H1 (cell line): ENCODE results near the gene PLPP4. TPM values are rescaled to one million over a fixed set of nuclear protein-coding genes. Genes with fewer than 3 reads are reported as not detected.

ENCODE experiments used
- CTCF ChIA-PET: fragments of 300-600 bp; sonication (Branson Sonifier 250); formaldehyde crosslinking; loops from one replicate; lab custom pipeline; 2021; ENCODE audit not compliant: partially characterized antibody; lab: Charles Lee
- POLR2A ChIA-PET: fragments of 300-600 bp; sonication (Branson Sonifier 250); formaldehyde crosslinking; loops from one replicate; lab custom pipeline; 2021; ENCODE audit warnings: inconsistent platforms; ENCODE audit not compliant: partially characterized antibody; lab: Charles Lee
- DNase-seq, 2 experiments: peaks; one replicate each; pipeline versions ENCODE4 v3.0.0 to v3.0.0-alpha.2; 2010 to 2022; ENCODE audit warnings: low spot score in 2 of 2, low read depth in 1 of 2, mixed read lengths in 1 of 2
- FAIRE-seq: peaks from 2 replicates; lab custom pipeline; 2011; peaks lifted over from hg19 to GRCh38; lab: Jason Lieb, UNC
- H2AFZ ChIP-seq: 2 replicates; pipeline ENCODE4 v1.8.1; 2012; ENCODE audit warnings: low read length, inconsistent platforms
- H2AK5ac ChIP-seq: 2 replicates; pipeline ENCODE4 v1.6.1; 2013; ENCODE audit warnings: low read depth, low read length
- H2BK120ac ChIP-seq: replicated peaks from 2 replicates; pipeline ENCODE3; 2013; ENCODE audit warnings: low read depth, low read length, inconsistent platforms
- H2BK12ac ChIP-seq: 2 replicates; pipeline ENCODE4 v1.6.1; 2013; ENCODE audit warnings: low read depth, low read length
- H2BK15ac ChIP-seq: 2 replicates; pipeline ENCODE4 v1.6.1; 2013; ENCODE audit warnings: low read length
- H2BK20ac ChIP-seq: 2 replicates; pipeline ENCODE4 v1.6.1; 2013; ENCODE audit warnings: low read length
- H2BK5ac ChIP-seq: 2 replicates; pipeline ENCODE4 v1.6.1; 2013; ENCODE audit warnings: low read depth, low read length
- H3K14ac ChIP-seq: 2 replicates; pipeline ENCODE4 v1.6.1; 2013; ENCODE audit warnings: inconsistent platforms; ENCODE audit not compliant: insufficient read length
- H3K18ac ChIP-seq: 2 replicates; pipeline ENCODE4 v1.6.1; 2013; ENCODE audit warnings: low read length; ENCODE audit errors: extremely low read depth
- H3K23ac ChIP-seq: 2 replicates; pipeline ENCODE4 v1.6.1; 2013; ENCODE audit warnings: inconsistent platforms; ENCODE audit not compliant: insufficient read length
- H3K23me2 ChIP-seq: 2 replicates; pipeline ENCODE4 v1.6.1; 2013; ENCODE audit warnings: low read depth, low read length
- H3K27ac ChIP-seq: 2 replicates; pipeline ENCODE4 v1.6.1; 2011; ENCODE audit warnings: low read depth, low read length, inconsistent platforms
- H3K27me3 ChIP-seq, 4 experiments: replicated peaks in 1 of 4; 1 replicate in 1 of 4; 2 replicates in 3 of 4; pipeline versions ENCODE4 v1.6.1 to v1.8.1; 2011 to 2013; ENCODE audit warnings: low read length in 3 of 4, mild to moderate bottlenecking in 3 of 4, inconsistent platforms in 2 of 4, mixed read lengths in 2 of 4, moderate library complexity in 1 of 4; ENCODE audit not compliant: control insufficient read depth in 3 of 4, insufficient read depth in 3 of 4; ENCODE audit errors: extremely low read depth in 1 of 4
- H3K36me3 ChIP-seq, 4 experiments: 2 replicates each; pipeline versions ENCODE4 v1.6.1 to v1.8.1; 2011 to 2013; ENCODE audit warnings: mild to moderate bottlenecking in 4 of 4, low read length in 3 of 4, moderate library complexity in 2 of 4, control low read depth in 1 of 4, inconsistent platforms in 1 of 4; ENCODE audit not compliant: insufficient read depth in 4 of 4, control insufficient read depth in 2 of 4
- H3K4ac ChIP-seq: replicated peaks from 2 replicates; pipeline ENCODE3; 2013; ENCODE audit warnings: low read length, low read depth, mixed read lengths, inconsistent platforms; ENCODE audit not compliant: insufficient read length
- H3K4me1 ChIP-seq, 4 experiments: replicated peaks in 1 of 4; 1 replicate in 1 of 4; 2 replicates in 3 of 4; pipeline versions ENCODE4 v1.6.1 to v1.8.1; 2011 to 2013; ENCODE audit warnings: low read length in 3 of 4, inconsistent platforms in 2 of 4, mixed read lengths in 1 of 4; ENCODE audit not compliant: insufficient read depth in 4 of 4, control insufficient read depth in 3 of 4
- H3K4me2 ChIP-seq, 2 experiments: 2 replicates each; pipeline versions ENCODE4 v1.6.1 to v1.8.1; 2011 to 2013; ENCODE audit warnings: low read depth in 2 of 2, low read length in 2 of 2, control low read depth in 1 of 2, inconsistent platforms in 1 of 2, mild to moderate bottlenecking in 1 of 2; ENCODE audit not compliant: insufficient read depth in 1 of 2
- H3K4me3 ChIP-seq, 4 experiments: fragments of 200-600, 300-600 bp in 1 of 4; sonication (generic), shearing (Covaris generic), sonication (Bioruptor Twin) in 1 of 4; 2 replicates each; pipeline versions ENCODE4 v1.5.1 to v1.8.1; 2011 to 2016; ENCODE audit warnings: low read length in 4 of 4, low read depth in 3 of 4, control low read depth in 2 of 4, inconsistent platforms in 2 of 4, mild to moderate bottlenecking in 2 of 4, mixed read lengths in 1 of 4, moderate library complexity in 1 of 4; ENCODE audit not compliant: insufficient read depth in 2 of 4; ENCODE audit errors: extremely low read depth in 1 of 4
- H3K56ac ChIP-seq: replicated peaks from 2 replicates; pipeline ENCODE3; 2013; ENCODE audit warnings: low read depth, mild to moderate bottlenecking, mixed read lengths, low read length, inconsistent platforms; ENCODE audit not compliant: insufficient read length
- H3K79me1 ChIP-seq: 2 replicates; pipeline ENCODE4 v1.6.1; 2013; ENCODE audit warnings: low read depth, low read length, control low read depth
- H3K79me2 ChIP-seq, 2 experiments: 2 replicates each; pipeline versions ENCODE4 v1.6.1 to v1.8.1; 2012 to 2013; ENCODE audit warnings: low read length in 2 of 2, mild to moderate bottlenecking in 2 of 2, inconsistent platforms in 1 of 2; ENCODE audit not compliant: insufficient read depth in 2 of 2, control insufficient read depth in 1 of 2
- H3K9ac ChIP-seq, 4 experiments: replicated peaks in 1 of 4; 1 replicate in 1 of 4; 2 replicates in 3 of 4; pipeline versions ENCODE4 v1.6.1 to v1.8.1; 2011 to 2013; ENCODE audit warnings: low read depth in 3 of 4, low read length in 3 of 4, control low read depth in 2 of 4, mild to moderate bottlenecking in 2 of 4, moderate library complexity in 2 of 4, inconsistent platforms in 1 of 4; ENCODE audit errors: extremely low read depth in 1 of 4
- H3K9me3 ChIP-seq, 2 experiments: 2 replicates each; pipeline versions ENCODE4 v1.6.1 to v1.8.1; 2012 to 2013; ENCODE audit warnings: mild to moderate bottlenecking in 2 of 2, moderate library complexity in 2 of 2, control low read depth in 1 of 2, inconsistent platforms in 1 of 2, low read depth in 1 of 2, low read length in 1 of 2, mixed read lengths in 1 of 2; ENCODE audit not compliant: insufficient read depth in 2 of 2
- H4K20me1 ChIP-seq, 2 experiments: replicated peaks in 1 of 2; 2 replicates each; pipeline versions ENCODE3 to v1.8.1; 2011 to 2013; ENCODE audit warnings: inconsistent platforms in 2 of 2, low read length in 2 of 2, mild to moderate bottlenecking in 1 of 2; ENCODE audit not compliant: insufficient read depth in 2 of 2, control insufficient read depth in 1 of 2
- H4K5ac ChIP-seq: 2 replicates; pipeline ENCODE4 v1.6.1; 2013; ENCODE audit warnings: low read length, low read depth, mixed read lengths, inconsistent platforms; ENCODE audit not compliant: insufficient read length
- H4K8ac ChIP-seq: 2 replicates; pipeline ENCODE4 v1.8.0; 2013; ENCODE audit warnings: mild to moderate bottlenecking, moderate library complexity, low read length, inconsistent platforms; ENCODE audit not compliant: insufficient read depth; ENCODE audit errors: extremely low read depth
- H4K91ac ChIP-seq: replicated peaks from 2 replicates; pipeline ENCODE3; 2013; ENCODE audit warnings: low read length, mixed read lengths, inconsistent platforms; ENCODE audit not compliant: insufficient read length
- BRCA1 ChIP-seq: IDR thresholded peaks from 2 replicates; pipeline ENCODE4 v1.6.1; 2012; ENCODE audit warnings: low read depth, low read length, improper control_type of control experiment
- NANOG ChIP-seq: IDR thresholded peaks from 2 replicates; pipeline ENCODE4 v1.6.1; 2011; ENCODE audit warnings: low read length, low read depth, mild to moderate bottlenecking, inconsistent platforms; ENCODE audit not compliant: insufficient read depth, poor library complexity, severe bottlenecking
- RNF2 ChIP-seq: fragments of 200-900, 300-1000 bp; sonication (generic); IDR thresholded peaks from 2 replicates; pipeline ENCODE4 v1.7.1; 2016; ENCODE audit warnings: borderline replicate concordance, low read depth, mild to moderate bottlenecking, antibody characterized with exemption, low read length; ENCODE audit not compliant: poor library complexity, severe bottlenecking; ENCODE audit errors: missing control alignments
- RXRA ChIP-seq: IDR thresholded peaks from 2 replicates; pipeline ENCODE4 v1.6.1; 2011; ENCODE audit warnings: low read depth, mild to moderate bottlenecking, low read length, moderate library complexity; ENCODE audit not compliant: insufficient read depth
- SP4 ChIP-seq: IDR thresholded peaks from 2 replicates; pipeline ENCODE4 v1.6.1; 2012; ENCODE audit warnings: low read length, inconsistent platforms
- TCF12 ChIP-seq: IDR thresholded peaks from 2 replicates; pipeline ENCODE4 v1.6.1; 2011; ENCODE audit warnings: low read depth, mild to moderate bottlenecking, low read length
- YY1 ChIP-seq: IDR thresholded peaks from 2 replicates; pipeline ENCODE4 v1.6.1; 2011; ENCODE audit warnings: low read depth, mild to moderate bottlenecking, low read length
- WGBS, 2 experiments: shearing (Covaris generic) in 1 of 2; methylation state at CpG; one replicate each; pipeline versions ENCODE4 v1.1.6 to v1.1.7; 2013 to 2015; ENCODE audit warnings: low lambda C conversion rate in 2 of 2, mixed read lengths in 2 of 2, inconsistent platforms in 1 of 2, low coverage in 1 of 2, missing lambda C conversion rate in 1 of 2; ENCODE audit not compliant: insufficient replicate concordance in 2 of 2, insufficient coverage in 1 of 2, insufficient read length in 1 of 2; ENCODE audit errors: extremely low coverage in 1 of 2, missing lambda C conversion rate in 1 of 2; 5-methylcytosine and 5-hydroxymethylcytosine counted together
- polyA plus RNA-seq, 7 experiments: library from polyadenylated mRNA; depleted of rRNA in 3 of 7; stranded (reverse) in 5 of 7; unstranded in 2 of 7; fragments of >200 nt in 5 of 7; fragments of 200-250 nt in 2 of 7; gene quantifications; 1 replicate in 5 of 7; 2 replicates in 1 of 7; 4 replicates in 1 of 7; pipeline versions ENCODE4 v1.2.1 to v1.2.3, GENCODE V29; 2011 to 2013; ENCODE audit warnings: missing spikeins in 2 of 7, mixed read lengths in 2 of 7
- total RNA-seq: library from RNA; stranded (reverse); fragmentation: NEBNext Ultra II Directional; extraction: Animal tissue kit (Norgen Biotek cat#: 25700); gene quantifications from 2 replicates; pipeline ENCODE4 v1.2.1, GENCODE V29; 2021

PLPP4 gene
- total and polyA plus RNA-seq, 2 of the 8 experiments (the other 6 are each of a cell fraction or from before 2014, with no cell fraction given), result 0.30 TPM; not detected in 1

DNA sequence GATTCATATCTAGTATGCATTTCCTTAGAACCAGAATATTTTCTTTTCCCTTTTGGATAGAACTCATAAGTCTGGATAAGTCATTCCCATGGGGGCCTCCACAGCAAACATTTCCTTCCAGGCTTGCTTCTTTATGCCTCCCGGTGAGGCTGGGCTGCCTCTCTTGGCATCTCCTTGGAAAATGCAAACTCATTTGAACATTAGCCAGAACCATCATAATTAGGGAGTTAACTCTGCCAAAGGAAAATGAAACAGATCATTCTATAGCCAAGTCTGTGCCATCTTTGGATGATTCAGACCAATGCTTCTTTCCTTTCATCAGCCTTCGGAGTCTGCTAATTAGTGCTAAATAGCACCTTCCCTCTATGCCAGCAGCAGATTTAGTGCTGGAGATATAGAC lies 81.1 kb downstream of the PLPP4 start:
- POLR2A ChIA-PET, result no interaction called here
- H2AK5ac ChIP-seq, result no peak overlapping the region
- FAIRE-seq (no peak), DNase-seq (no peak)
- H3K18ac ChIP-seq, result no peak overlapping the region
- no peak overlapping the region for H3K14ac ChIP-seq
- no peaks in the 10 kb centered on the region for H3K36me3 ChIP-seq
- no peak overlapping the region for H3K56ac ChIP-seq
- no peaks in the 10 kb centered on the region; a peak in 1 of 7 replicates for H3K4me1 ChIP-seq
- no peak overlapping the region for H4K5ac ChIP-seq
- no peak overlapping the region for H4K91ac ChIP-seq
- H2BK120ac ChIP-seq, result no peak overlapping the region
- no peak overlapping the region for H4K8ac ChIP-seq
- CTCF ChIA-PET, result interaction anchor here (1.2 kb wide), 1 partner anchor 12 kb away, joined by 3 read pairs; no protein-coding TSS in a partner anchor
- H3K9me3 ChIP-seq, result no peaks in the 10 kb centered on the region
- H4K20me1 ChIP-seq, result no peaks in the 10 kb centered on the region
- no peak overlapping the region for H3K23ac ChIP-seq
- no peak overlapping the region for H3K9ac ChIP-seq
- no peak overlapping the region for H3K4me3 ChIP-seq
- no peak overlapping the region for H3K4me2 ChIP-seq
- H2BK20ac ChIP-seq, result no peak overlapping the region
- H3K23me2 ChIP-seq, result no peaks in the 10 kb centered on the region
- no peaks in the 10 kb centered on the region for H3K27me3 ChIP-seq
- no peak overlapping the region for H2BK12ac ChIP-seq
- no peak overlapping the region for H3K4ac ChIP-seq
- WGBS, 2 experiments, result 86% methylated on average over 2 of the region's 2 CpGs; no CpG with 5 or more reads in 1 of the 2 experiments
- H2AFZ ChIP-seq, result no peak overlapping the region
- no peak overlapping the region for H2BK15ac ChIP-seq
- no peaks in the 10 kb centered on the region for H3K79me2 ChIP-seq
- no peaks in the 10 kb centered on the region for H3K79me1 ChIP-seq
- no peak overlapping the region for H3K27ac ChIP-seq
- TF ChIP-seq SP4 (no peak), BRCA1 (no peak), RNF2 (no peak), RXRA (no peak), YY1 (no peak), NANOG (no peak), TCF12 (no peak)
- H2BK5ac ChIP-seq, result no peak overlapping the region
